Measurements from ENCODE around the gene ADGRV1. TPM values are rescaled to one million over a fixed set of nuclear protein-coding genes. Genes with fewer than 3 reads are reported as not detected.

ADGRV1 gene
- polyA plus RNA-seq, 3 donors = 0.18 to 0.33 TPM; not detected in 1

DNA sequence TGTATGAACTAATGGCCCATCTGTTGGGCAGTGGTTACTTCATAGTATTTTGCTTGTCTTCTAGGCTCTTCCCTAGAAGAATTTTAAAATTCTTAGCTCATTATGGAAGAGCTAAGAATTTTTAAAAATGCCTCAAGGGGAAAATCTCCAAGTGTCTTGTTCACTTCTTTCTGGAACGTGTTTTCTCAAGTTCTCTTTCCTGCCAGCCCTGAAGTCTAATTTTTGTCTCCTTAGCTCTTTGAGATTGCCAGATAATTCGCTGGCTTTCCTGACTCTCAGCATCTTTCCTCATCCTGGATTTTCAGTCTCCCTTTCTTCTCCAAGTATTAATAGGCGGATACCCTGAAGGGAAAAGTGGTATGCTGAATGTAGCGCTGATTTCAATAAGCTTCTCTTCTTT is 429.1 kb downstream of the ADGRV1 start:
- intact Hi-C loops (cut with micrococcal nuclease) = no loop called here
- Mint-ChIP-seq H3K9me3 (peaks cover 0 to 3% (median 0%) of the 10 kb centered on the region in 7 donors), H3K4me3 (no peak overlapping the region), H3K36me3 (no peaks in the 10 kb centered on the region), H3K27ac (peak overlapping the region in 1 of 7 donors; percentile 60), H3K27me3 (ENCODE audit: low read depth in 3 of 3) (peaks cover 0 to 2% (median 0%) of the 10 kb centered on the region in 3 donors), H3K4me1 (peaks cover 3% of the 10 kb centered on the region)
- H3K27ac ChIP-seq (ENCODE audit: low read depth in 1 of 2, low read length in 2 of 2) = no peak overlapping the region
- H4K20me1 ChIP-seq (ENCODE audit: insufficient read depth, low read length) = no peaks in the 10 kb centered on the region
- H3K4me1 ChIP-seq (ENCODE audit: control insufficient read depth in 1 of 2, insufficient read depth in 2 of 2, low read length in 2 of 2) = peaks cover 0 to 3% of the 10 kb centered on the region in 2 donors
- H3K36me3 ChIP-seq (replicated peaks in 1 of 2; ENCODE audit: control insufficient read depth in 1 of 2, insufficient read depth in 2 of 2, low read length in 2 of 2) = no peaks in the 10 kb centered on the region
- H3K4me3 ChIP-seq (replicated peaks in 1 of 3; ENCODE audit: low read depth in 2 of 3, low read length in 3 of 3) = no peak overlapping the region
- no peak for TF ChIP-seq CTCF (IDR thresholded peaks at IDR 0.05)
- H3K4me2 ChIP-seq (replicated peaks; ENCODE audit: extremely low read depth, low read length, poor library complexity, severe bottlenecking) = no peak overlapping the region
- no peaks in the 10 kb centered on the region for H3K9me3 ChIP-seq (replicated peaks in 1 of 2; ENCODE audit: control insufficient read depth in 1 of 2, insufficient read depth in 1 of 2, low read length in 2 of 2)
- 100% methylated on average over 1 of the region's 4 CpGs for WGBS (ENCODE audit: insufficient coverage)
- DNase-seq = no peak
- no peak overlapping the region for H3K9ac ChIP-seq (ENCODE audit: insufficient read depth, low read length, poor library complexity, severe bottlenecking)
- H2AFZ ChIP-seq (ENCODE audit: insufficient read depth, low read depth, low read length, poor library complexity, severe bottlenecking) = no peak overlapping the region
- no peaks in the 10 kb centered on the region for H3K79me2 ChIP-seq (ENCODE audit: insufficient read depth, low read length)
- H3K27me3 ChIP-seq (ENCODE audit: control insufficient read depth in 2 of 2, insufficient read depth in 2 of 2, low read length in 2 of 2) = no peaks in the 10 kb centered on the region

GRCh38 chr5:90991201-90991600 is 432.6 kb downstream of the ADGRV1 start:
- Mint-ChIP-seq H3K9me3 (peaks cover 0 to 13% (median 7%) of the 10 kb centered on the region in 7 donors), H3K27ac (no peak overlapping the region), H3K36me3 (no peaks in the 10 kb centered on the region), H3K4me3 (no peak overlapping the region), H3K4me1 (no peaks in the 10 kb centered on the region), H3K27me3 (ENCODE audit: low read depth in 3 of 3) (peaks cover under 1 to 2% (median 1%) of the 10 kb centered on the region in 3 donors)
- no CpG with 5 or more reads among the region's 1 CpG for WGBS (ENCODE audit: insufficient coverage)
- Histone ChIP-seq H3K36me3 (replicated peaks in 1 of 2; ENCODE audit: control insufficient read depth in 1 of 2, insufficient read depth in 2 of 2, low read length in 2 of 2) (no peaks in the 10 kb centered on the region), H3K9me3 (replicated peaks in 1 of 2; ENCODE audit: control insufficient read depth in 1 of 2, insufficient read depth in 1 of 2, low read length in 2 of 2) (peaks cover 0 to 3% of the 10 kb centered on the region in 2 donors), H3K4me2 (replicated peaks; ENCODE audit: extremely low read depth, low read length, poor library complexity, severe bottlenecking) (no peak overlapping the region), H3K27me3 (ENCODE audit: control insufficient read depth in 2 of 2, insufficient read depth in 2 of 2, low read length in 2 of 2) (no peaks in the 10 kb centered on the region), H3K4me3 (replicated peaks in 1 of 3; ENCODE audit: low read depth in 2 of 3, low read length in 3 of 3) (no peak overlapping the region), H3K9ac (ENCODE audit: insufficient read depth, low read length, poor library complexity, severe bottlenecking) (no peak overlapping the region), H3K79me2 (ENCODE audit: insufficient read depth, low read length) (no peaks in the 10 kb centered on the region), H3K4me1 (ENCODE audit: control insufficient read depth in 1 of 2, insufficient read depth in 2 of 2, low read length in 2 of 2) (no peaks in the 10 kb centered on the region), H4K20me1 (ENCODE audit: insufficient read depth, low read length) (no peaks in the 10 kb centered on the region), H3K27ac (ENCODE audit: low read depth in 1 of 2, low read length in 2 of 2) (no peak overlapping the region), H2AFZ (ENCODE audit: insufficient read depth, low read depth, low read length, poor library complexity, severe bottlenecking) (no peak overlapping the region)
- no peak for TF ChIP-seq CTCF (IDR thresholded peaks at IDR 0.05)
- no peak for DNase-seq
- intact Hi-C loops (cut with micrococcal nuclease) = no loop called here

Measured in CD14-positive monocyte (primary cell).